GM13977 (cell line): ENCODE data around the gene EXOC5.

Experiments
- DNase-seq: peaks from one replicate; pipeline ENCODE4 v3.0.0; 2012; ENCODE audit warnings: low spot score
- in situ Hi-C: fragments of 300-500 bp; cut with MboI; formaldehyde crosslinking; loops from one replicate; pipeline ENCODE4 v1.12.0; 2022; ENCODE audit warnings: low sequenced_read_pairs, low pct_unique_long_range_greater_than_20kb, mixed read lengths, inconsistent platforms; ENCODE audit not compliant: unreplicated experiment
- TF ChIP-seq, protein P1 (sequence below): IDR thresholded peaks from 2 replicates; pipeline ENCODE4 v1.5.1; 2012; ENCODE audit warnings: mild to moderate bottlenecking, control low read depth; ENCODE audit not compliant: insufficient read depth; ENCODE audit errors: extremely low read depth, missing control alignments

Gene EXOC5, protein sequence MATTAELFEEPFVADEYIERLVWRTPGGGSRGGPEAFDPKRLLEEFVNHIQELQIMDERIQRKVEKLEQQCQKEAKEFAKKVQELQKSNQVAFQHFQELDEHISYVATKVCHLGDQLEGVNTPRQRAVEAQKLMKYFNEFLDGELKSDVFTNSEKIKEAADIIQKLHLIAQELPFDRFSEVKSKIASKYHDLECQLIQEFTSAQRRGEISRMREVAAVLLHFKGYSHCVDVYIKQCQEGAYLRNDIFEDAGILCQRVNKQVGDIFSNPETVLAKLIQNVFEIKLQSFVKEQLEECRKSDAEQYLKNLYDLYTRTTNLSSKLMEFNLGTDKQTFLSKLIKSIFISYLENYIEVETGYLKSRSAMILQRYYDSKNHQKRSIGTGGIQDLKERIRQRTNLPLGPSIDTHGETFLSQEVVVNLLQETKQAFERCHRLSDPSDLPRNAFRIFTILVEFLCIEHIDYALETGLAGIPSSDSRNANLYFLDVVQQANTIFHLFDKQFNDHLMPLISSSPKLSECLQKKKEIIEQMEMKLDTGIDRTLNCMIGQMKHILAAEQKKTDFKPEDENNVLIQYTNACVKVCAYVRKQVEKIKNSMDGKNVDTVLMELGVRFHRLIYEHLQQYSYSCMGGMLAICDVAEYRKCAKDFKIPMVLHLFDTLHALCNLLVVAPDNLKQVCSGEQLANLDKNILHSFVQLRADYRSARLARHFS

DNA sequence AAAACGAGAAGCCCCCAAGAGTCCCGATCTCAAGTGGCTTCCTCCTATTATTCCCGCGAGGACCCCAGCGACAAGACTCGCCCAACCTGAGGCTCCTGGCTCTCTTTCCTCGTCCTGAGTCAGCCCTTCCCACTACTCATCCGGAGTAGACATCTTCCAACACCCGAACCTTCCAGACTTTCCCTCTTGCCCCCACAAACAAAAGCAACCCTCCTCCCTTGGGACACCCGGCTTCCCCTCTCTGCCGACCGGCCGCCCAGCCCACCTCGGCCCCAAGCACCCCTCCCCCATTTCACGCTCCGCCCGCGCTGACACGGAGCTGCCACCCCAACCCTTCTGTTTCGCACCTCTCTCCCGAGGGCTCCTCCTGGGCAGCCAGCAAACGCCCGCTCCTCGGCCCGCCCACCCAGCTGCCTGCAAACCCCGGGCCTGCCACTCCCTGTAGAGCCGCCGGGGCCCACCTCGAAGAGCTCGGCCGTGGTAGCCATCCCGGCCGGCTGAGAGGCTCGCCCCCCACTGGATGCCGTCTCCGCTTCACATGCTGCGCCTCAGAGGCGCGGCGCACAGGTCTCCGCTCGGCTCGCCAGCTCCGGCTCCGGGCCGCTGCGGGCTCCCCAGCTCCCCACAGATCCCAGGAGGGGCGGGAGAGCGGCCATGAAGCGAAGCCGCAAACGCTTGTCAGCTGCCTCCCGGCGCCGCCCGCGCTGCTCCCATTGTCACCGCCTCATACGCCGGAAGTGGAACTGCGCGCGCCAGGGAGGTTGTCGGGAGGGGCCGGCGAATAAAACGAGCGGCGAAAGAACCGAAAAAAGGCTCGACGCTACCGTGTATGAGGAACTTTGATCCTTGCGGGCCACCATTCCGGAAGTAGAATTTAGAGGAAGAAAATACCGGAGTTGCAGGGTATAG is at the start of gene EXOC5, which contains the start of gene AP5M1:
TSS of gene EXOC5 (minus strand) at position 745 of the 909 bp plus-strand sequence. CDS start at position 488, 257 bp downstream.
TSS of gene AP5M1 (plus strand) at position 811 of the 909 bp plus-strand sequence. CDS start 344 bp downstream, outside the sequence.
- TF ChIP-seq, protein P1, sequence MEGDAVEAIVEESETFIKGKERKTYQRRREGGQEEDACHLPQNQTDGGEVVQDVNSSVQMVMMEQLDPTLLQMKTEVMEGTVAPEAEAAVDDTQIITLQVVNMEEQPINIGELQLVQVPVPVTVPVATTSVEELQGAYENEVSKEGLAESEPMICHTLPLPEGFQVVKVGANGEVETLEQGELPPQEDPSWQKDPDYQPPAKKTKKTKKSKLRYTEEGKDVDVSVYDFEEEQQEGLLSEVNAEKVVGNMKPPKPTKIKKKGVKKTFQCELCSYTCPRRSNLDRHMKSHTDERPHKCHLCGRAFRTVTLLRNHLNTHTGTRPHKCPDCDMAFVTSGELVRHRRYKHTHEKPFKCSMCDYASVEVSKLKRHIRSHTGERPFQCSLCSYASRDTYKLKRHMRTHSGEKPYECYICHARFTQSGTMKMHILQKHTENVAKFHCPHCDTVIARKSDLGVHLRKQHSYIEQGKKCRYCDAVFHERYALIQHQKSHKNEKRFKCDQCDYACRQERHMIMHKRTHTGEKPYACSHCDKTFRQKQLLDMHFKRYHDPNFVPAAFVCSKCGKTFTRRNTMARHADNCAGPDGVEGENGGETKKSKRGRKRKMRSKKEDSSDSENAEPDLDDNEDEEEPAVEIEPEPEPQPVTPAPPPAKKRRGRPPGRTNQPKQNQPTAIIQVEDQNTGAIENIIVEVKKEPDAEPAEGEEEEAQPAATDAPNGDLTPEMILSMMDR, result peak; percentile 1
- peak; percentile 88 for DNase-seq
- in situ Hi-C loops, result no loop called here

DNA sequence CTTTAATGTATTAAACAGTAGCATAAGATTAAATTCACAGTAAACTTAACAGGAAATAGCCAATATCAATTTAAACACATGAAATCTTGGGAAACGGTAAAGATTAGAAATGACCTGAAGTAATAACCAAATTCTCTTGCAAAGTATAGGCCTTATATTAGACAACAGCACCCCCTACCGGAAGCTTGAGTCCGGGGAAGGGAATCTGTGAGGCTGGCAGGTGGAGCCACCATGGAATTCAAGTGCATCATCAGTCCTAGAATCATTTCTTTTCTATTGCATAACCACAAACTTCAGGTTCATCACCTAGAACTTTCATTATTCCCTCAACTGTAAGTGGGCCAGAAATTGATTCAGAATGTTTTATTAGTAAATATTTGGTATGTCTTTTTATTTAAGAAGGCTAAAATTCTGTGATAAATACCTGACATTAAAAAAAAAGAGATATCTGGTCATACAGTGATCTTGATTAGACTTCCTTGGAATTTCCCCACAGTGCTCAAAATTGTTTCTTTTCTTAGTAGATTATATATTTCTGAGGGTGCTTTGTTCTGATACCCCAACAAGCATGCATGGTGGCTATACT is 48.6 kb upstream of the EXOC5 start:
- in situ Hi-C loops, result loop anchor here (25.0 kb wide), 1 partner anchor 830 kb away; no protein-coding TSS in a partner anchor
- TF ChIP-seq, protein P1, result peak; percentile 81
- DNase-seq, result peak; percentile 65

DNA sequence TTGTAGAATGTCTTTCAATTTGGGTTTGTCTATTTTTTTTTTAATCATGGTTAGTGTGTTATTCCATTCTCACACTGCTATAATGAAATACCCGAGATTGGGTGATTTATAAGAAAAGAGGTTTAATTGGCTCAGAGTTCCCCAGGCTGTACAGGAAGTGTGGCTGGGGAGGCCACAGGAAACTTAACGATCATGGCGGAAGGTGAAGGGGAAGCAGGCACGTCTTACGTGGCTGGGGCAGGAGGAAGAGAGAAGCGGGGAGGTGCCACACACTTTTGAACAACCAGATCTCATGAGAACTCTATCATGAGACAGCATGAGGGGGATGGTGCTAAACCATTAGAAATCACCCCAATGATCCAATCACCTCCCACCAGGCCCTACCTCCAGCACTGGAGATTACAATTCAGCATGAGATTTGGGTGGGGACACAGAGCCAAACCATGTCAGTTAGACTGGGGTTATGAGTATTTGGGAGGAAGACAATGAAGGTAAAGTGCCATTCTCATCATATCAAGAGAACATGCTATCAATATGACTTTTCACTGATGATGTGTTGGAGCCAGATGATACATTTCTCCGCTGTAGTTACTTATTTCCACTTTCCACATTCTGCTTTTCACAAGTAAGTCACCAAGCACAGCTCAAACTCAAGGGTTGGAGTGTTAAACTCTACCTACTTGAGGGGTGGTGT is 45.8 kb upstream of the EXOC5 start:
- no peak for DNase-seq
- TF ChIP-seq, protein P1, result no peak
- in situ Hi-C loops, result loop anchor here (25.0 kb wide), 1 partner anchor 827 kb away; no protein-coding TSS in a partner anchor

DNA sequence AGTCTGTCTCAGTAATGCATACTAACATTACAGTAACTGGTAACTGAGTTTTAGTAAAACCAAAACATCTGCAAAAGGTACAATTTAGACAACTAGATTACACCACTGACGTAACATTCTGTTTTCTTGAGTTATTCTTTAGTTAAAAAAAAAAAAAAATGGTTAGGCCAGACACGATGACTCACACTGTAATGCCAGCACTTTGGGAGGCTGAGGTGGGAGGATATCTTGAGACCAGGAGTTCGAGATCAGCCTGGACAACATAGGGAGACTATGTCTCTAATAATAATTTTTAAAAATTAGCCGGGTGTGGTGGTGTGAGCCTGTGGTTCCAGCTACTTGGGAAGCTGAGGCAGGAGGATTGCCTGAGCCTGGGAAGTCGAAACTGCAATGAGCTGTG is 34.2 kb upstream of the EXOC5 start:
- TF ChIP-seq, protein P1, result no peak
- in situ Hi-C loops, result loop anchor here (25.0 kb wide), 1 partner anchor 816 kb away; no protein-coding TSS in a partner anchor

DNA sequence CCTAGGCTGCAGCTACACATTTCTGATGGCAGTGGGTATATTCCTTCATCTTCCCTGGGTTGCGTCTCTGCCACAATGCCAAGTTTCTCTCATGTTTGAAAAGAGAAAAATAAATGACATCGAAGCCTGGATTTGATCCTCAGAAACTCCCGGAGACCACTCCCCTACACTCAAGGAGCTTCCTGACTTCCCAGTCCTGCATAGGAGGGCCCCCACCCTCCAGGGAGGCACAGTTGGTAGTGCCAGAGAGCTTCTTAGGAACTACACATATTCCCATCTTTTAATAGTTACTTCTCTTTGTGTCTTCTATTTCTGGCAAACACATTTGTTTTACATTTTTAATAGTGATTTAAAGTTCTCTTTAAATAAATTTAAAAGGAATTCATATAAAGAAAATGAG is 30.8 kb upstream of the EXOC5 start:
- no peak for DNase-seq
- TF ChIP-seq, protein P1, result no peak
- in situ Hi-C loops, result no loop called here

More for the DNA sequence above, 34.2 kb upstream of the EXOC5 start:
- no peak for DNase-seq
